ENCODE data around the gene NXT1. TPM values are rescaled to one million over a fixed set of nuclear protein-coding genes. Genes with fewer than 3 reads are reported as not detected.
A peak's percentile ranks its signal among the peaks of the same experiment; 100 is the strongest.

The NXT1 gene
- total and polyA plus RNA-seq, 10 of the 15 experiments (the other 5 are each of a cell fraction or from before 2014, with no cell fraction given) = 10.2 to 66.7 (median 44.0) TPM

DNA sequence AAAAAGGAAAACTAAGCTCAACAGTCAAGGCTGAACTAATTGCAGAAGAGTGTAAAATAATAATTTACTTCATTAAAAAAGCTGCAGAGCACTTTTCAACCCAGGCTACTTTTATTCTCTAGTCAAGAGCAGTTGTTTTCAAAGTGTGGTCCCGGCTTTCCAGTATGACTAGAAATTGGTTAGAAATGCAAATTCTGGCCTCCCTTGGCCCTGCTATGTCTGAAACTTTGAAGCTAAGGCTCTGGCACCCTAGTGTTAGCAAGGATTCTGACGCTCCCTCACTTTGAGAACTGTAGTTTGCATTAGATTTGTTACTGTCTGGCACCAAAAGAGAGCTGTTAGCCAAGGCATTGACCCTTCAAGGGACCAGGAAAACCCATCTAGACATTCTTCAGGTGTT is 9.5 kb upstream of the NXT1 start:
- Histone ChIP-seq H3K27me3 (replicated peaks in 1 of 2; ENCODE audit: control insufficient read depth in 2 of 2, insufficient read depth in 2 of 2, low read length in 1 of 2) (no peaks in the 10 kb centered on the region), H3K4me1 (ENCODE audit: control insufficient read depth, insufficient read depth, low read length) (no peaks in the 10 kb centered on the region; the same call in none of the 2 replicates), H3K36me3 (ENCODE audit: control insufficient read depth in 2 of 2, insufficient read depth in 2 of 2, low read length in 1 of 2) (no peaks in the 10 kb centered on the region), H3K79me2 (ENCODE audit: control insufficient read depth, insufficient read depth, low read length) (no peaks in the 10 kb centered on the region), H3K9me3 (replicated peaks; ENCODE audit: control insufficient read depth, insufficient read depth, low read length) (no peaks in the 10 kb centered on the region), H3K4me3 (no peak overlapping the region), H3K27ac (ENCODE audit: control insufficient read depth, insufficient read depth) (no peak overlapping the region), H3K9ac (ENCODE audit: control insufficient read depth, insufficient read depth, low read length) (no peak overlapping the region), H2AFZ (ENCODE audit: control insufficient read depth, low read depth, low read length) (no peak overlapping the region), H4K20me1 (ENCODE audit: control insufficient read depth, insufficient read depth) (no peaks in the 10 kb centered on the region), H3K4me2 (ENCODE audit: control insufficient read depth, insufficient read depth) (0 out of 2 replicates have a peak overlapping the region, but pooled peaks have one; percentile 5)
- ChIA-PET SMC1A (ENCODE audit: uncharacterized antibody, unreplicated experiment) (interaction anchor here (1.1 to 2.7 kb wide), 5 partner anchors 9 to 649 kb away, joined by 4 to 9 read pairs (median 5); no protein-coding TSS in a partner anchor), POLR2A (no interaction called here), CTCF (interaction anchor here (0.6 to 3.5 kb wide), 10 partner anchors 9 to 1006 kb away, joined by 3 to 35 read pairs (median 4); no protein-coding TSS in a partner anchor), RAD21 (ENCODE audit: unreplicated experiment) (interaction anchor here (0.7 to 2.9 kb wide), 10 partner anchors 9 to 1007 kb away, joined by 3 to 21 read pairs (median 4); partner anchors contain the start of gene NXT1)
- DNase-seq (ENCODE audit: low read depth, low spot score) (no peak), ATAC-seq (peak; percentile 66), FAIRE-seq (no peak)
- BruUV-seq (replicated peaks) = no TSS peak
- in situ Hi-C loops (cut with MboI) (loop anchor here (5.0 kb wide), 2 partner anchors 649 to 1004 kb away; no protein-coding TSS in a partner anchor), intact Hi-C loops (cut with micrococcal nuclease; ENCODE audit: unreplicated experiment) (loop anchor here (10.0 kb wide), 1 partner anchor 286 kb away; no protein-coding TSS in a partner anchor)
- TF ChIP-seq RUNX3 (IDR thresholded peaks at IDR 0.05; ENCODE audit: low read length) (peak; percentile 60), JUNB (IDR thresholded peaks at IDR 0.05) (peak; percentile 8; the same call in 1 of the 2 replicates), PML (IDR thresholded peaks at IDR 0.05; ENCODE audit: low read length) (no peak), POU2F2 (IDR thresholded peaks at IDR 0.05; ENCODE audit: borderline replicate concordance, low read depth, low read length) (peak; percentile 79; the same call in 1 of the 3 replicates), TARDBP (IDR thresholded peaks at IDR 0.05; ENCODE audit: borderline replicate concordance) (no peak)
- 21% methylated on average over 2 of the region's 2 CpGs for WGBS (ENCODE audit: insufficient coverage, insufficient replicate concordance, low lambda C conversion rate, missing lambda C conversion rate)

DNA sequence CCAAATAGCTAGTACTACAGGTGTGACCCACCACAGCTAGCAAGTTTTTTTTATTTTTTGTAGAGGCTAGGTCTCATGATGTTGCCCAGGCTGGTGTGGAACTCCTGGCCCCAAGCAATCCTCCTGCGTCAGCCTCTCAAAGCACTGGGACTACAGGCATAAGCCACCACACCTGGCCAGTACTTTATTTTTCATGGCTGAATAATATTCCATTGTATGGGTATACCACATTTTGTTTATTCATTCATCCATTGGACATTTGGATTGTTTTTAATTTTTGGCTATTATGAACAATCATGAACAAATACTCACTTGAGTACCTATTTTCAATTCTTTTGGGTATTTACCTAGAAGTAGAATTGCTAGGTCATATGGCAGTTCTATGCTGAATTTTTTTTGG is 7.0 kb upstream of the NXT1 start:
- Histone ChIP-seq H3K9me3 (replicated peaks; ENCODE audit: control insufficient read depth, insufficient read depth, low read length) (no peaks in the 10 kb centered on the region), H3K79me2 (ENCODE audit: control insufficient read depth, insufficient read depth, low read length) (no peaks in the 10 kb centered on the region), H3K27me3 (replicated peaks in 1 of 2; ENCODE audit: control insufficient read depth in 2 of 2, insufficient read depth in 2 of 2, low read length in 1 of 2) (no peaks in the 10 kb centered on the region), H3K4me1 (ENCODE audit: control insufficient read depth, insufficient read depth, low read length) (no peaks in the 10 kb centered on the region; the same call in none of the 2 replicates), H4K20me1 (ENCODE audit: control insufficient read depth, insufficient read depth) (no peaks in the 10 kb centered on the region), H3K36me3 (ENCODE audit: control insufficient read depth in 2 of 2, insufficient read depth in 2 of 2, low read length in 1 of 2) (no peaks in the 10 kb centered on the region), H2AFZ (ENCODE audit: control insufficient read depth, low read depth, low read length) (no peak overlapping the region), H3K9ac (ENCODE audit: control insufficient read depth, insufficient read depth, low read length) (no peak overlapping the region), H3K27ac (ENCODE audit: control insufficient read depth, insufficient read depth) (no peak overlapping the region), H3K4me3 (no peak overlapping the region), H3K4me2 (ENCODE audit: control insufficient read depth, insufficient read depth) (no peak overlapping the region)
- no TSS peak for BruUV-seq (replicated peaks)
- DNase-seq (ENCODE audit: low read depth, low spot score) (no peak), ATAC-seq (no peak), FAIRE-seq (no peak)
- ChIA-PET RAD21 (ENCODE audit: unreplicated experiment) (no interaction called here), CTCF (no interaction called here), SMC1A (ENCODE audit: uncharacterized antibody, unreplicated experiment) (no interaction called here), POLR2A (no interaction called here)
- intact Hi-C loops (cut with micrococcal nuclease; ENCODE audit: unreplicated experiment) (loop anchor here (10.0 kb wide), 1 partner anchor 289 kb away; no protein-coding TSS in a partner anchor), in situ Hi-C loops (cut with MboI) (loop anchor here (5.0 kb wide), 2 partner anchors 651 to 1006 kb away; no protein-coding TSS in a partner anchor)
- WGBS (ENCODE audit: insufficient coverage, insufficient replicate concordance, low lambda C conversion rate, missing lambda C conversion rate) = 94% methylated on average over 1 of the region's 1 CpG
- TF ChIP-seq ZNF622 (IDR thresholded peaks at IDR 0.05) (no peak), KDM1A (IDR thresholded peaks at IDR 0.05; ENCODE audit: borderline replicate concordance) (no peak), RB1 (IDR thresholded peaks at IDR 0.05; ENCODE audit: borderline replicate concordance) (no peak), NFXL1 (IDR thresholded peaks at IDR 0.05; ENCODE audit: borderline replicate concordance) (no peak), RAD51 (IDR thresholded peaks at IDR 0.05) (no peak), BACH1 (IDR thresholded peaks at IDR 0.05; ENCODE audit: borderline replicate concordance) (no peak), ZNF217 (IDR thresholded peaks at IDR 0.05) (no peak), STAT1 (conservative IDR thresholded peaks at IDR 0.05) (no peak)
- TF ChIP-seq, protein P1, sequence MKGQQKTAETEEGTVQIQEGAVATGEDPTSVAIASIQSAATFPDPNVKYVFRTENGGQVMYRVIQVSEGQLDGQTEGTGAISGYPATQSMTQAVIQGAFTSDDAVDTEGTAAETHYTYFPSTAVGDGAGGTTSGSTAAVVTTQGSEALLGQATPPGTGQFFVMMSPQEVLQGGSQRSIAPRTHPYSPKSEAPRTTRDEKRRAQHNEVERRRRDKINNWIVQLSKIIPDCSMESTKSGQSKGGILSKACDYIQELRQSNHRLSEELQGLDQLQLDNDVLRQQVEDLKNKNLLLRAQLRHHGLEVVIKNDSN (IDR thresholded peaks at IDR 0.05; ENCODE audit: borderline replicate concordance, extremely low read length, insufficient read depth, low read depth, low read length) = no peak

Measured in GM12878 (cell line).